GM21390 (cell line): Measurements from ENCODE around the gene ADAM8.
"Not testable (repeated sequence)": the region's sequence is repeated elsewhere in the genome, so short reads cannot be mapped to it uniquely, and the experiment has no call there.

Source experiments
- ATAC-seq: cut with Tn5 transposase; IDR thresholded peaks from one replicate; pipeline ENCODE4 v1.9.1; 2021; ENCODE audit not compliant: unreplicated experiment

Gene ADAM8

DNA sequence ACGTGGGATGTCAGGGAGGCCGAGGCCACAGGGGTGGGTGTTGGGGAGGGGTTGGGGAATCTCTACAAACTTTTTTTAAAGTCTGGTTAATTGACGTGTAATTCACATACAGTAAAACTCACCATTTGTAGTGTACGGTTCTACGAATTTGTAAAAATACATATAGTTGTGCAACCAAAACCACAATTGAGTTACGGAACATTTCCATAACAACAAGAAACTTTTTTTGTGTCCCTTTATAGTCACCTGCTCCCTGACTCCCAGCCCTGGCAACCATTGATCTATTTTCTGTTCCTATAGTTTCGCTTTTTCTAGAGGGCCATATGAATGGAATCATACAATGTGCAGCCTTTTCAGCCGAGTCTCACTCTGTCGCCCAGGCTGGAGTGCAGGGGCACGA lies 41.9 kb downstream of the ADAM8 start:
- not testable (repeated sequence) for ATAC-seq

DNA sequence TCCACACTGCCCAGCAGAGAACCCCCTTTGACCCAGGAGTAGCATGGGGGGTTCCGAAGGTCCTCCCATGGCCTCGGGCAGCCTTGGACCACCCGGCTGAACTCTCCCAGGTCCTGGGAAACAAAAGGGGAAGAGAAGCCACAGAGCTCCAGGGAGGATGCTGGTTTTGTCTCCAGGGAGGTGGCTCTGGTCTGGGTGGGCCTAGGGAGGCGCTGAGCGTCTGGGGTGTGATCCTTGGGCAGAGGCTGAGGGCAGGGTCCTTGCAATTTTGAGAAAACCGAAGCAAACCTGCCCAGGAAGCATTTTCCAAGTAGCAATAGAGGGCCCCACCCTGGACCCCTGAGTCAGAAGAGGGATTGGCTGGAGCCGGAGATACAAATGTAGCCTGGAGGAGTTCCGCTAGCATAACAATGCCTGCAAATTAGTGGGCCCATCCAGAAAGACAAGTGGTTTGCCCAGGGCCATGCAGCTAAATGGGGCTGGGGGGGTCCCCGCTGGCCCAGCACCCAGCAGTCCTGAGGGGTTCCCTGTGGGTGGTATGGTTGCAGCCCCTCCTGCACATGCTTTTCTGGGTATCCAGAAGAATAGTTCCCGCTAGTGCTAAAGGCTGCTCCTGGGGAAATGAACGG lies 44.6 kb downstream of the ADAM8 start:
- ATAC-seq: no peak

DNA sequence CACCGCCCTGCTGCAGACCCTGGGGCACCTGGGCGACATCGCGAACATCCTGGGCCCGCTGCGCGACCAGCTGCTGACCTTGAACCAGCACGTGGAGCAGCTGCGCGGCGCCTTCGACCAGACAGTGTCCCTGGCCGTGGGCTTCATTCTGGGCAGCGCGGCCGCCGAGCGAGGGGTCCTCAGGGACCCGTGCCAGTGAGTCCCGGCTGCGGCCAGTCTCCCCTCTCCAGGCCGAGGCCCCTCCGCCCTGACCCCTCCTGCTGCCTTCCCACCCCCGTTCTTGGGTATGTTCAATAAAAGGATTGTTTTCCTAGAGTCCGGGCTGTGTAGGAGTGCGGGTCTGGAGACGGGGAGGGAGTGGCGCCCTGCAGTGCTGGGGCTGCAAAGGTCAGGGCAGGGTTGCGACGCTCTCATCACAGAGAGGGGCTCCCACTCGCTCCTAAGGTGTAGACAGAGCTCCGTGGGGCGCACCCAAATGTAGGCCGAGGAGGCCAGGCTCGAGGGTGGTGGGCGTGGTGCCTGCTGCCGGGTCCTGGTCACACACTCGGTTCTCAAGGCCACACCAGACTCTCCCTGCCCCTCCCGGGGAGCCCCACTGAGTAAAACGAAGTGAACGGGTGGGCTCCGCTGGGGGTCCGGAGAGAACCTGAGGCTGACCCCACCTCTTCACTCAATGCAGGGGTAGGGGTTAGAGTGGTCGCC lies 45.3 kb downstream of the ADAM8 start:
- no peak for ATAC-seq

DNA sequence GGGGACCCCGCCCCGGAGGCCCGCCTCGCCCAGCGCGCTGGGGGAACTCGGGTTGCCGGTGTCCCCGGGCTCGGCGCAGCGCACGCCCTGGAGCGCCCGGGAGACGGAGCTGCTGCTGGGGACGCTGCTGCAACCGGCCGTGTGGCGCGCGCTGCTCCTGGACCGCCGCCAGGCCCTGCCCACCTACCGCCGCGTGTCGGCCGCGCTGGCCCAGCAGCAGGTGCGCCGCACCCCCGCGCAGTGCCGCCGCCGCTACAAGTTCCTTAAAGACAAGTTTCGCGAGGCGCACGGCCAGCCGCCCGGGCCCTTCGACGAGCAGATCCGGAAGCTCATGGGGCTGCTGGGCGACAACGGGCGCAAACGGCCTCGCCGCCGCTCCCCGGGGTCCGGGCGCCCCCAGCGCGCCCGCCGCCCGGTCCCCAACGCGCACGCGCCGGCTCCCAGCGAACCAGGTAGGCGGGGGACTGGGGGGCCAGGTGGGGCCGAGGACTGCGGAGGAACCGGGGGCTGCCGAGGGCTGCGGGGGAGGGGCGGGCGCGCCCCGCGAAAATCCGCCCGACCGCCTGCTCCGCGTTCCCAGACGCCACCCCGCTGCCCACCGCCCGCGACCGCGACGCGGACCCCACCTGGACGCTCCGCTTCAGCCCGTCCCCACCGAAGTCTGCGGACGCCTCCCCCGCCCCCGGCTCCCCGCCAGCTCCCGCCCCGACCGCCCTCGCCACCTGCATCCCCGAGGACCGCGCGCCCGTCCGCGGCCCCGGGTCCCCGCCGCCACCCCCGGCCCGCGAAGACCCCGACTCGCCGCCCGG lies 46.1 kb downstream of the ADAM8 start:
- no peak for ATAC-seq

DNA sequence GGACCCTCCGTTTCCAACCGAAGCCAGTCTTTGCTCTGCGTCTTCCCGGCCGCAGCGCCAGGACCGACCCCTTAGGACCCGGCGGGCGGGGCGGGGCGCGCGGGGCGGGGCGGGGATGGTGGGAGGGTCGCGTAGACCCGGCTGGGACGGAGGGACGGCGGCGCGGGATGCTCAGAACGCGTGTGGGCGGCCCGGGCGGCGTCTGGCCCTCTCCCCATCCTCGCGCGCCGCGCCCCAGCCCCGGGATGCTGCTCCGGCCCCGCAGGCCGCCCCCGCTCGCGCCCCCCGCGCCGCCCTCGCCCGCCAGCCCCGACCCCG lies 46.7 kb downstream of the ADAM8 start, which contains the start of gene UTF1:
Gene UTF1, plus strand, starts transcription at position 174 of the 318 bp plus-strand sequence. Its CDS starts 72 bp downstream, at position 246.
- ATAC-seq: no peak

DNA sequence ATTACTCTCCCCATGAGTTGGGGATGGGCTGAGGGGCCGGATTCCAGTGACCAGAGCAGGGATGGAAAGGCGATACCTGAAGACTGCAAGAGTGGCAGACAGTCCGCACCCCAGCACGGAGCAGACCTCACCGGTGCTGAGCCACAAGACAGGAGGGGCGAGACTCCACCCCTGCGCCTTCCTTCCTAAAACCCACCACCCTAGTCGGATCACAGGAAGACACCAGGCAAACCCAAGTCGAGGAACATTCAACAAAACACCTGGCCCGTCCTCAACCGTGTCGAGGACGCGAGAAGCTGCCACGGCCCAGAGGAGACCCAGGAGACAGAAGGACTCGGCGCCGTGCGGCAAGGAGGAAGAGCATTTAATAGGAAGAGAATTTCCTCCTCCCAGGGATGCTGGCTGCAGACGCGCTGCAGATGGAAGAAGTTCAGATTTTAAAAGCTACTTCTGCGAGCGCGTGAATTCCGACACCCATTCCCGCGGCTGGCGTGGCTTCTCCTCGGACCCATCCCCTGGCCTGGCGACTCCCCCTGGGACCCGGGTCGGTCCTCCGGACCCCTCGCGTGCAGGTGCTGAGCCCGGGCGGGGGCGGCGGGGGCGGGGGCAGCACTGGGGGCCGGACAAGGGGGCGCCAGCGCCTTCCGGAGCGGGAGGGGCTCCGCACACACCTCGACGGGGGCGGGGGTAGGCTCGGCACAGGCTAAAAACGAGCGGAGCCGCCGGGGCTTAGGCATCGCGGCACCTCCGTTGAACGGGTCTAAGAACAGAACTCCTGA lies 47.2 kb downstream of the ADAM8 start:
- ATAC-seq: no peak

DNA sequence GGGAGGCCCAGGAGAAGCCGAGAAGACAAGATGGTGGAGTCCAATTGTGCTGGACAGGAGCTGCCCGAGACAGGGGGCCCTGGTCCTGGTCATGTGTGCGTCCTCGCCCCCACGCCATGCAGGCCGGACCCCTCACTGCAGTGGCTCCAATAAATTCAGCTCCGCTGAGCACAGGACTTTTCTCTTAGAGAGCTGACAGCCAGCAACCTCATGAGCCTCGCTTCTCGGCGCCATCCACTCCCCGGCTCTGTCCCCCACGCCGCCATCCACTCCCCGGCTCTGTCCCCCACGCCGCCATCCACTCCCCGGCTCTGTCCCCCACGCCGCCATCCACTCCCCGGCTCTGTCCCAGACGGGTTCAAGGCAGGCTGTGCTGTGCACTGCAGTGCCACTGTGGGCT lies 49.4 kb downstream of the ADAM8 start:
- ATAC-seq: no peak

DNA sequence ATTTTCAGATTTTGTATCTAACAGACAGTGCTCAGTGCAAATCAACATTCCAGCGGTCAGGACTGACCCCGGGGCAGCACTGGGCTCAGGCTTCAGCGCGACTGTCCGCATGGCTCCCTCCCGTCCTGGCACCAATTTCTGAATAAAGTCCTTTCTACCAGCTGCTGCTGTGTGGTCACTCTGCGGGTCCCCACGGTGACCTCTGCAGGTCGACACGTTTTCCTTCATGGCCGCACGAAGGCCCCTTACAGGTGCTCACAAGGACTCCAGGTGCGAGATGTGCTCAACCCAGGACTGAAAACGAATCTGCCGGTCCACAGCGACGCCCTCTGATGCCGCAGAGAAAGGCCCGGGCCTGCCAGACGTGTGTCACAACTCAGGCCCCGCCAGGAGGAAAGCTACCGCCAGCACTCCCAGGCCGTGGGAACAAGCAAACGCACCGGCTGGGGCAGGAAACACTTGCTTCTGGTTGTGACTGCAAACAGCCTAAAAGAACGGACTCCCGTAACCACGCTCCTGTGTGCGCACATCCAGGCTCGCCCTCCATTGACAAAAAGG lies 50.3 kb downstream of the ADAM8 start:
- no peak for ATAC-seq

DNA sequence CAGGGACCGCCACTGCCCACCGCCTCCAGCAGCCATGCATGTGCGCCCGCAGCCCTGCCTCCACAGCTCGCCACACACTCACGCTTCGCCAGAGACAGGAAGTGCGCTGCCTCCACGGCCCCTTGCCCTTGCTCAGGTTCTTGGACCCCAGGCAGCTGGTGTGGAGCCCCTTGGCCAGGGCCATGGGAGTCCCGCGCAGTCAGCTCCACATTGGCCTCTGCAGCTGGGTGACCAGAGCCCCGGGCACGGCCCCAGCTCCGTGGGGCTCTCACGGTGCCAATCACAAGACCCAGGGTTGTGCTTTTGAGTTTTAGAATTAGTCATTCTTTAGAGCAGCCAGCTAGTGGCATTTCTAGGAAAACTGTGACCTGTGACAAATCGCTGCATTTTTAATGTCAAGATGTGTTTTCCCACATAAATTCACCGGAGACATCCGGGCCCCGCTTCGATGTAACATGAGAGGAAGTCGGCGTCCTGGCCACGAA lies 50.9 kb downstream of the ADAM8 start:
- no peak for ATAC-seq

DNA sequence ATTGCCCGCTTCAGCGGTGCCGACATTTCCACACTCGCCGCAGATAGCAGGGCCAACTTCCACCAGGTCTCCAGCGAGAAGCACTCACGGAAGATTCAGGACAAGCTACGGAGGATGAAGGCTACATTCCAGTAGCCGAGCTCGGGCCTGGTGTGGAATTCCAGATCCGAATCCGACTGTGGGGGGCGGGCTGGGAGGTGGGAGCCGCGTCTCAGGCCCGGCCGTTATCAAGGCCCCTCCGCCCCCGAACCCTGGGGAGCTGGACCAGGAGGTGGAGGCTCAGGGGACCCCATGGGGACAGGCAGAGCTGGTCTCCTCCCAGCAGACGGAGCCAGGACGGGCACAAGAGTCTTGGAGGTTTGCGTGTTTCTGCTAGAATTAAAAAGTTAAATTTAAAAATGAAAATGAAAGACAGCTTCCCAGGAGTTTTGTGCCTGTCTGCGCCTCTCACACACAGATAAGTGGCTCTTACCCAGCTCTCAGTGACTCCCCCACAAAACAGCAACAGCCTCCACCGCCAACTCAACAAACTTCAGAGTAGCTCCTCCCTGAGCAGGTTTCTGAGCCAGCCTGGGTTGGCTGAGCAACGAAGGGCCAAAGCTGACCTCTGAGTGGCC lies 51.8 kb downstream of the ADAM8 start:
- ATAC-seq: no peak

DNA sequence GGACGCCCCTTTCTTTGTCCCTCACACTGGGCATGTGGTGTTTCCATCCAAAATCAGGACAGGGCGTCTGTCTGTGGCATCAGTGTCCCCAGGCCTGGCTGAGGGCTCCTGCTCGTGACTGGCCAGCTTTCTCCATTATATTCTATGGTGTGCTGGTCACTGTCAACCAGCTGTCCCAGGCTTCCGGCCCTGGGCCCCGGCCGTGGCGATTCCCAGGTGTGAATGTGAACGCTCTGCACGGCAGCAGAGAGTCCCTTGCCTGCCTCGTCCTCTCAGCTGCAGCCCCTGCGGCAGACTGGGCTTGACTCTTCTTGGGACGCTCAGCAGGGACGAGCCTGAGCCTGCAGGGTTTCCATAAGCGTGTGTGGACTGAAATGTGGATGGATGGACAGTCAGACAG lies 52.6 kb downstream of the ADAM8 start:
- no peak for ATAC-seq

DNA sequence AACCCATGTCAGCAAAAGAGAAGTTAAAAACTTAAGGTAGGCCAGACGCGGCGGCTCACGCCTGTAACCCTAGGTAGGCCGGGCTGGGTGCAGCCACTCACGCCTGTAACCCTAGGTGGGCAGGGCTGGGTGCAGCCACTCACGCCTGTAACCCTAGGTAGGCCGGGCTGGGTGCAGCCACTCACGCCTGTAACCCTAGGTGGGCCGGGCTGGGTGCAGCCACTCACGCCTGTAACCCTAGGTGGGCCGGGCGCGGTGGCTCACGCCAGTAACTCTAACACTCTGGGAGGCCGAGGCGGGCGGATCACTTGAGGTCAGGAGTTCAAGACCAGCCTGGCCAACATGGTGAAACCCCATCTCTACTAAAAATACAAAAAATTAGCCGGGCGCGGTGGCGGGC lies 54.9 kb downstream of the ADAM8 start:
- ATAC-seq: not testable (repeated sequence)

DNA sequence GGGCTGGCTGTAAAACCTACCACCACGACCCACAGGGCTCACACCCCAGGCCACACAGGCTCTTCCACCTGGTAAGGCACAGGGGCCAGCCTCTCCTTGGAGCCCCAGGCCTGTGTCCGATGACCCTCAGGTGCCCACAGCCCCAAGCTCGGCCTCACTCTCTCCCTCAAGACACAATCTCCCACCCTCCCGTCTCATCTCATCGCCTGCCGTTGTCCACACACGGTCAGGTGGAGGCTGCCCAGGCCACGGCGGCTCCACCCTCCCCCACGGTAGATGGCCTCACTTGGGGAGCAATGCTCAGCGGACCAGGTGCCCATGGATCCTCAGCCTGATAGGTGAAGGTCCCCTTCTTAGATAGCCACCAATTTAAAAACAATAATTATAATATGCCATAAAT lies 55.3 kb downstream of the ADAM8 start:
- no peak for ATAC-seq

DNA sequence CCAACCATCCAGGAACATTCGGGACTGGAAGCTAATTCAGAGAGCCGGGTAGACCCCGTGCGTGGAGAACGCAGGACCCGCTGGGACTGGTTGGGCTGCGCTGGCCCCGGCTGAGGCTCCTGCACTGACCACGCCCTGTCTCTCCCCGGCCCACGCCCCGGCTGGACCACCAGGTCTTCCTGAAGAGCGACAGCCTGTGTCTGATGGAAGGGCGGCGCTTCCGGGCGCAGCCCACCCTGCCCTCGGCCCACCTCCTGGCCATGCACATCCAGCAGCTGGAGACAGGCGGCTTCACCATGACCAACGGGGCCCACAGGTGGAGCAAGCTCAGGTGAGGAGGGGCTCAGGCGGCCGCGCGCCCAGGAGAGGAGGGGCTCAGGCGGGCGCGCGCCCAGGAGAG lies 56.9 kb downstream of the ADAM8 start:
- ATAC-seq: no peak

DNA sequence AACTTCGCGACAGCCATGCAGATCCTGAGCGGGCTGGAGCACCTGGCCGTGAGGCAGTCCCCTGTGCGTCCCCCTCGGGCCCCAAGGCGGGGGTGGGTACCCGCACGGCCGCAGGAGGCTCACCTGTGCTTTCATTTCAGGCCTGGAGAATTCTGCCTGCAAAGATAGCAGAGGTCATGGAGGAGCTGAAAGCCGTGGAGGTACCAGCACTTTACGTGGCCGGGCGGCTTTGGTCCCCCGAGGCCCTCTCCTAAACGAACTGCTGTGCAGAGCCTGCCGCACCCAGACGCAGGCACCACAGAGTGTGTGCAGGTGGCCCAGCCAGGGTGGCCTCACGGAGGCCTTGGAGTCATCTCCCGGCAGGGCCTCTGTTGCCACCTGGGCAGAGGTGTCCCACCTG lies 57.8 kb downstream of the ADAM8 start:
- no peak for ATAC-seq

DNA sequence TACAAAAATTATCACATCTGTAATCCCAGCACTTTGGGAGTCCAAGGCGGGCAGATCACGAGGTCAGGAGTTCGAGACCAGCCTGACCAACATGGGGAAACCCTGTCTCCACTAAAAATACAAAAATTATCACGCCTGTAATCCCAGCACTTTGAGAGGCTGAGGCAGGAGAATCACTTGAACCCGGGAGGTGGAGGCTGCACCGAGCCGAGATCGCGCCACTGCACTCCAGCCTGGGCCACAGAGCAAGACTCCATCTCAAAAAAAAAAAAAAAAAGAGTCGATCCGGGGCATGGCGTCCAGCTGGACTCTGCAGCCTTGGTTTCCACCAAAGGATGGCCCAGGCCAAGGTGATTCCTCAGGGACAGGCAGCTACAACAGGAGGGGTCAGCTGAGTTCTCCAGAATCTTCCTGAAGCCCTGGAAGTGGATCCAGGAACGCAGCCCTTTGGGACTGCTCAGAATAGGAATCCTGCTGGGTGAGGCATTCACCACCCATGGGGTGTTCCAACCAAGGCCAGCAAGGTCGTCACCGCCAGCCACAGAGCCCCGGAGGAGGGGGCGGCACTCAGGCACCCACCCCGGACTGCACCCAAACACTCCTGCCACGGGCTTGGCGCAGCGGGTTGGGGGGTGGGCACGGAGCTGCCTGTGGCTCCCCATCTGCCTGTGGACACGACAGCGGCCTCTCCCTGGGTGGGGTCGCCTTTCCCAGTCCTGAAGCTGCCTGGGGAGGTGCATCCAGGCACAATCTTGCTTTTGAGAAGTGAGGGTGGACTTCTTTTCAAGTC lies 58.7 kb downstream of the ADAM8 start:
- ATAC-seq: no peak

DNA sequence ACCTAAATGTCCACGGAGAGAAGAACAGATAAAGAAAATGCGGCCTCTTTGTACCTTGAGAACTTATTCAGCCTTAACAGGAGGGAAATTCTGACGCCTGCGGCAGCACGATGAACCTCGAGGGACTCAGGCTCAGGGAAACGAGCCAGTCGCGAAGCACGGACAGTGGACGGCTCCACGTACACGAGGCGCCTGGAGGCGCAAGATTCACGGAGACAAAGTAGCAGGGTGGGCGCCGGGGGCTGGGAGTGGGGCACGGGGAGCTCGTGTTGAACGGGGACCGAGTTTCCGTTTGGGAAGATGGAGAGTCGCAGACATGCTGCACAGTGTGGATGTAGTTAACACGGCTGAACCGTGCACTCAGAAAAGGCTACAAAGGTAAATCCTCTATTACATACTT lies 59.9 kb downstream of the ADAM8 start:
- no peak for ATAC-seq

DNA sequence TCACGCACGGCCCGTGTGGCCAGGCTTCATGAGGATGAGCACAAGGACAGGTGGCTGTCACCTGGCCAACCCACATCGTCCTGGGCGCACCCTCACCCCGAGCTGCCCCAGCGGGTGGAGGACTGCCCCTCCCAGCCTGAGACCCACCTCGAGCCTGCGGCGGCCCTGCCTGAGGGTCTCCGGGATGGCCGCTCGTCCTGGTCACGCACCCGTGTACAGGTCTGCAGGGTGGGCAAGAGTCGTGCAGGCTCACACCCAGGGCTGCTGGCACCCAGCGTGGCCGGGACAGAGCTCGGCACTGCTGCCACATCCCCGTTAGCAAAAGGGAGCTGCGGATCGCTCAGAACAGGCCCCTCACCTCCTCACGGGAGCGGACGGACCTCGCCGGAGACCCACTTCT lies 61.1 kb downstream of the ADAM8 start:
- ATAC-seq: no peak

DNA sequence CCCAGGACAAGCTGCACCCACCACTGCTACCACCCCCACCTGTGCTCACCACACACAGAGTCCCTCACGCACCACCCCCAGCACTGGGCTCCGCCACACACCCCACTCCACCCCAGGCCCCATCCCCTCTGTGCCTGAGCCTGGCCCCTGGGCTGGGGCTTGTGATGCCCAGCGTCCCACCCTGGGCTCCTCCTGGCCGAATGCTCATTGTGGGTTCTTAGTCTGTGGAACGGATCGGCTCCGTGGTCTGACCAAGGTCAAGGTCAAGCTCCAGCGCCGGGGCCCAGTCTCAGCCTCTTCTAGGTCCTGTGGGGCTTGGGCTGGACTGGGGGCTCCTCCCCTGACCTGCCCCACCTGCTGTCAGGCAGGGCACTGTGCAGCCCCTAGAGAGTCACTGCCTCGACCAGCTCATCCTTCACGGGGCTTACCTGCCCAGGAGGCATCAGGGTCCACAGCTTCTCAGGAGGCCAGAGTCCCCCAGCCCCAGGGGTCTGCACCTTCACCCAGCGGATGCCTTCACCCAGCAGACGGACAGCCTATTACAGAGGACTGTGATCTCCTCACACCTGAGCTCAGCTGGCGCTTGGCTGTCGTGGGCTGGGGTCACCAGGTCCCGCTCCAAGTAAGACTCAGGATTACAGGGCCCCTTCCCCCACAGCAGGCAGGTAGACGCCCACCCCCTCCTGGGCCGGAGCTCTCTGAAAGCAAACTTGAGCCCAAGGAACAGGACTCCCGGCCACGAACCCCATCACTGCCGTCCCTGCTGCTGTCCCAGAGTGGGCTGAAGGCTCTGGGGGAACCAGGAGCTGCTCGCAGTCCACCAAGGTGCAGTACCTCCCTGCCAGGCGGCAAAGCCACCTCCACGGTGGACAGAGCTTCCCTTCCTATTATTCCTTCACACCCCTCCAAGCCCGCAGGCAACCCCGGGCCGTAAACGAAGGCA lies 61.9 kb downstream of the ADAM8 start:
- ATAC-seq: no peak
